GM20431 (cell line): ENCODE data around the gene RARB.

Source experiments
- in situ Hi-C: fragments of 300-500 bp; cut with MseI, MboI; formaldehyde crosslinking; loops from one replicate; pipeline ENCODE4 v1.15.0; 2020; ENCODE audit warnings: low sequenced_read_pairs; ENCODE audit not compliant: unreplicated experiment

RARB gene

GRCh38 chr3:25444273-25444672 is 16.2 kb downstream of the RARB start:
- in situ Hi-C loops, result no loop called here

DNA sequence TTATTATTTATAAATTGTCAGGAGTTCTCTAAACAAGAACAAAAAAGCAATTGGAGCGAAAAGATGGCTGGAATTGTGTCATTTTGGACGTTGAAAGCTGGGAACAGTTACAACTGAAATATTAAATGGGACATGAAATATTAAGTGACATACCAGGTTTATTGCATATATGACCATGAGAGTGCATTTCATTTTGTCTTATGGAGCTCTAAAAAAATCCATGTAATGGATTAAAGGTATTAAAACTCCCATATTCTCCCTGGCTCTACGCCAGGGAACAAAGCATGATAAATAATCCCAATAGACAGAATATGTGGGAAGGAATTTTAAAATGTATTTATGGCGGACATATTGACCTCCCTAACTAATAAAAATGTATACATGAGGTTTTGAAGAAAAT is 17.7 kb downstream of the RARB start:
- in situ Hi-C loops, result no loop called here

GRCh38 chr3:25447285-25447684 is 19.2 kb downstream of the RARB start:
- in situ Hi-C loops, result no loop called here

- in situ Hi-C loops, result no loop called here
Observed at GRCh38 chr3:25447925-25448324, 19.9 kb downstream of the RARB start.

GRCh38 chr3:25448750-25449692 is 21.0 kb downstream of the RARB start:
- in situ Hi-C loops, result no loop called here

GRCh38 chr3:25449857-25450256 is 21.8 kb downstream of the RARB start:
- in situ Hi-C loops, result no loop called here

DNA sequence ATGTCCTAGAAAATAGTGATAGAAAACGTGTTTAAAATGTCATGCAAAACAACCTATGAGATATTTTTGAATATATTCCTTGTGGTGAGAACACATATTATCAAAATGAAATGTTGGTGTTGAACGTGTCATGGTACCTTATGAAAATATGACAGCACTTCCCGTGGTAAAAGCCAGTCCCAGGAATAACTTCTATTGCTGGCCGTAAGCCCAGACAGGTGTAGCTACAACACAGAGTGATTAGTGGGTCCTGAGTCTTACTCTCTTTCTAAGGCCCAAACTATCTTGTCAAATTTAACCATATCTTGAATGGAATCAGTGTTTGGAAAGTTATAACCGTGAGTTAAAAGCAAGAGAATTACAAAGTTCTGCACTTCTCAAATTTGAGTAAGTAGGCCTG is 24.1 kb downstream of the RARB start:
- in situ Hi-C loops, result no loop called here

DNA sequence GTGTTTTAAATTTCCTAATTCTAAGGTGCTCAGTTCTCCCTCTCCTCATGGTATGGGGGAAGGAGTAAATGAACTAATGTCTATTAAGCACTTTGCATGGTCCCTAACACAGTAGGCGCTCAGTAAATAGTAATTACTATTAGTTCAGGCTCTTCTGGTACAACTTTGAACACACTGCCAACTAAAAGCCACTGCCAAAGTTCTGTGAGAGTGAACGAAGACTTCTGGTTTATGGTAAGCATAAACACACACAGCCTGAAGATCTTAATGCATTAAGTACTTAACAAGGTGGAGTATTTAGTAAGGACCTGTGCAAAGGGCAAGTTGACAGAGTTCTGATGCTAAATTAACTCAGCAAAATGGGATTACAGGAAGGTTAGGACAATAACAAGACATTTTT is 24.7 kb downstream of the RARB start:
- in situ Hi-C loops, result no loop called here

DNA sequence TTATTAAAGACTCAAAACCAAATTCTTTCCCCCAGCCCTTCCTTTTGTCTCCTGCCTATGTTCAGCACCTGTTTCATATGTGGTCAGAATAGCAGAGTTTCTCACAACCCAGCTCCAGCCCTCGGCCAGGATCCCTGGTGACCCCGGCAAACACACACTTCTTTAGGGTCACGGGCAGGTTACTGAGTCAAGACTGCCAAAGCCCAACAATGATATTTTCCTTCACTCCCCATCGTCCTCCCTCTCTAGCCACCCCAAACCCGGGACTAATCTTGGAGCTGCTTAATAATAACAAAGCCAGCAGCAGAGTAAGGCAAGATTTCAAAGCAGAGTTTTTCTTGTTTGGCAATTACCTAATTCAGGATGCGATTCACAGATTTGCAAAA is 25.5 kb downstream of the RARB start:
- in situ Hi-C loops, result no loop called here

GRCh38 chr3:25454005-25454927 is 26.2 kb downstream of the RARB start:
- in situ Hi-C loops, result no loop called here

GRCh38 chr3:25455441-25456132 is 27.5 kb downstream of the RARB start:
- in situ Hi-C loops, result no loop called here

GRCh38 chr3:25456723-25457670 is 28.9 kb downstream of the RARB start:
- in situ Hi-C loops, result no loop called here

DNA sequence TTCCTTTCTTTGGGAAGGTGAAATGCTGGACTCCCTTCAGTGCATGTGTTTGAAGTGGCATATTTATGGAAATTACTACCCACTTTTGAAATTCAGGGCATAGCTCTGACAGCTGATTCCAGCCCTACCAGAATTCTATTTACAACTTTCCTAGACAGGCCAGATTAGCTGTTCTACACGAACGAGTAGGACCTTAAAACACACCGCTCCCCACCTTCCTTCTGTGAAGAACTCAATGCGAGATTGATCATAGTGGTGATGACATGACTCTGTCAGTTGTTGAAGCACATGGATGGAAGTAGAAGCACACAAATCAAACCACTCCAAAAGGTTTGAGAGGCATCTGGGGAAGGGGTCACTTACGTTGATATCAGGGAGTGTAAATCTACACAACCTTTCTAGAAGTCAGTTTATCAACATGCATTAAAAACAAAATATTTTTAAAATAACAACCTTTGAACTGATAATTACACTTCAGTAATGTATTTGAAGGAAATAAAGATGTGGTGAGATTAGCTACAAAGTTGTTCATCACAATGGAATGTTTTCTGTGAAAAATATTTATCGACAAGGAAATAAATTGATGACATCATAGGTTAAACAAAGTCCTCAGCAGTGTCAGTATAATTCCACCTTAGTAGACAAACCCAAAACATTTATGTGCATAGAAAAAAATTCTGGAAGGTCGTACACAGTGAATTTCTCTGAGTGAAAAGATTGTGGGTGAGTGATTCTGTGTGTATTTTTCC is 29.8 kb downstream of the RARB start:
- in situ Hi-C loops, result no loop called here

GRCh38 chr3:25458420-25458814 is 30.4 kb downstream of the RARB start:
- in situ Hi-C loops, result no loop called here

GRCh38 chr3:25460751-25461150 is 32.7 kb downstream of the RARB start:
- in situ Hi-C loops, result no loop called here

DNA sequence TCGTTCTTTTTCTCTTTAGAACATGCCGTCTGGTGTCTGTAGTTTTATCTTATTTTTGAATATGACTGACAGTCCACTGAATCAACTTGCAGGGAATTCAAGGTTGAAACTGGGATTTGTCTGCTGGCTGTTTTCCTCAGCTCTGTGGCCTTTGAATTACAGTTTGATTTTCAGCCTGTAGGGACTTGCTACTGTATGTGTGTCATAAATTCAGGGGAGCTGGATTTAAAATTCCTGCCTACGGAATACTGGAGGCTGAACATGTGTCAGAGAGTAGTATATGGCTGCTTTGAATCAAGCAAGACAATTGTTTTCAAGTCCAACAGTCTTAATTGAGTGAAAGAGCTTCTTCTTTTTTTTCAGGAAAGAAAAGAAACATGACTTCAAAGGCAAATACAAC is 33.9 kb downstream of the RARB start:
- in situ Hi-C loops, result no loop called here

DNA sequence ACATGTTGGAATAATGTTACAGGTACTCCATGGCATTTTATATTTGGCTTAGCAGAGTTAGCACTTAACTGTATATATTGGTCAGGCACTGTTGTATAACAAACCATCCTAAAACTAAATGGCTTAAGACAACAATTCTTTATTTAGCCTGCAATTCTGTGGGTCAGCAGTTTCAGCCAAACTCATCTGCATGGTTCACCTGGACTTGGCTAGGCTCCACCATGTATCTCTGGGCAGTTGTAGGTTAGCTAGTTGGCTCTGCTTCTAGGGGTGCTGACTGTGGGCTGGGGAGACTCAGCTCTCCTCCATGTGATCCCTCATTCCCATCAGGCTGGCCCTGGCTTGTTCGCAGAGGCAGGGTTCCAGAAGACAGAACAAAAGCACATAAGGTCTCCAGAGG is 34.4 kb downstream of the RARB start:
- in situ Hi-C loops, result no loop called here

DNA sequence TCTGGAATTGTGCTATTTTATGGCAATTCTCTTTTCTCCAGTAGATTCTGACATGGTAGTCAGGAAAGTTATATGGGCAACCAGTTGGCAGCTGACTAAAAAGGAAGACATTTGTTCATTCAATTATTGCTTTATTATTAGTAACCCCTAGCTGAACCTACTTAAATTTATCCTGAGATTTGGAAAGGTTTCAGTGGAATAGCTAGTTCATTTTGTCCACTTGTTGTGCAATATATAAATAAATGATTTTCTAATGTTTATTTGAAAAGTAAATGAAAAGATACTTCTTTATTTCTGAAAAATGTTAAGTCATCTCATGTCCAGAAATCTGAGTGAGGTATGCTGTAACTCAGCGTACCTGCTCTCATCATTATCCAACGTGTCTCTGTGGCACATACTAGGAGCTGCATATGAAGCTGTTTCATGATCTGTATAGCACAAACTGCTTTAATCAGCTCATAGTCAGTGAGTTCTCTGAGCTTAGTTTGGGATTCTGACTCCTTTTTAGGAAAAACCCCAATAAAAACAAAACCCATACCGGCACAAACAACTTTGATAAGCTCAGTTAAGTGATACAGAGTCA is 35.9 kb downstream of the RARB start:
- in situ Hi-C loops, result no loop called here
